ENCODE data around the gene PLD1.

DNA sequence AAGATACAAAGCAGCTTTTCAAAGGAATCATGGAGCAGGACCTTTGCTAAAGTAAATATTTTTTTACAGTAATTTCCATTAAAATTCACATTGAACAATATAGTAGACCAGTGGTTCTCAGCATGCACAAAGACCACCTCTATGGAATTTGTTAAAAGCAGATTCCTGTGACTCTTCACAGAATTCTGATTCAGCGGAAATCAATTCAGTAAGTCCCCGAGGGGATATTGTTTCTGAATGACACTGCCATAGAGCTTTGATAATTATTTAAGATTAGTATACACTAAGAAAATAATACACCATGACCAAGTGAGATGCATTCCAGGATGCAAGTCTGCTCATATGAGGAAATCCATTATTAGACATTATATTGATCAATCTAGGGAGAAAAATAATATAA, 188.2 kb downstream of the PLD1 start:
- TF ChIP-seq POLR2A (IDR thresholded peaks at IDR 0.05) (no peak), POLR2AphosphoS5 (IDR thresholded peaks at IDR 0.05) (no peak)
- TF ChIP-seq, protein P1, sequence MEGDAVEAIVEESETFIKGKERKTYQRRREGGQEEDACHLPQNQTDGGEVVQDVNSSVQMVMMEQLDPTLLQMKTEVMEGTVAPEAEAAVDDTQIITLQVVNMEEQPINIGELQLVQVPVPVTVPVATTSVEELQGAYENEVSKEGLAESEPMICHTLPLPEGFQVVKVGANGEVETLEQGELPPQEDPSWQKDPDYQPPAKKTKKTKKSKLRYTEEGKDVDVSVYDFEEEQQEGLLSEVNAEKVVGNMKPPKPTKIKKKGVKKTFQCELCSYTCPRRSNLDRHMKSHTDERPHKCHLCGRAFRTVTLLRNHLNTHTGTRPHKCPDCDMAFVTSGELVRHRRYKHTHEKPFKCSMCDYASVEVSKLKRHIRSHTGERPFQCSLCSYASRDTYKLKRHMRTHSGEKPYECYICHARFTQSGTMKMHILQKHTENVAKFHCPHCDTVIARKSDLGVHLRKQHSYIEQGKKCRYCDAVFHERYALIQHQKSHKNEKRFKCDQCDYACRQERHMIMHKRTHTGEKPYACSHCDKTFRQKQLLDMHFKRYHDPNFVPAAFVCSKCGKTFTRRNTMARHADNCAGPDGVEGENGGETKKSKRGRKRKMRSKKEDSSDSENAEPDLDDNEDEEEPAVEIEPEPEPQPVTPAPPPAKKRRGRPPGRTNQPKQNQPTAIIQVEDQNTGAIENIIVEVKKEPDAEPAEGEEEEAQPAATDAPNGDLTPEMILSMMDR (IDR thresholded peaks at IDR 0.05 in 8 of 11, conservative IDR thresholded peaks at IDR 0.05 in 3 of 11), result no peak
